ENCODE measurements around the gene TUBGCP5. TPM values are rescaled to one million over a fixed set of nuclear protein-coding genes. Genes with fewer than 3 reads are reported as not detected.

Gene TUBGCP5
- total RNA-seq, 4 donors from 2014 or later, result 21.9 to 48.4 (median 24.8) TPM

DNA sequence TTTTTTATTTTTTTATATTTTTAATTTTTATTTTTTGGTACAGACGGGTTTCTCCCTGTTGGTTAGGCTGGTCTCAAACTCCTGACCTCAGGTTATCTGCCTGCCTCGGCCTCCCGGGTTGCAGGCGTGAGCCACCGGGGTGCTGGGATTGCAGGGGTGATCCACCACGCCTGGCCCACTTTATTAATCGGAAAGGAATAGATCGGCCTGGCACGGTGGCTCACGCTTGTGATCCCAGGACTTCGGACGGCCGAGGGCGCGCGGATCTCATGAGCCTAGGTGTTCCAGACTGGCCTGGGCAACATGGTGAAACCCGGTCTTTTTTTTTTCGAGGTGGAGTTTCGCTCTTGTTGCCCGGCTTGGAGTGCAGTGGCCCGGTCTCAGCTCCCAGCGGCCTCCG is 26.5 kb upstream of the TUBGCP5 start:
- TF ChIP-seq, protein P1, sequence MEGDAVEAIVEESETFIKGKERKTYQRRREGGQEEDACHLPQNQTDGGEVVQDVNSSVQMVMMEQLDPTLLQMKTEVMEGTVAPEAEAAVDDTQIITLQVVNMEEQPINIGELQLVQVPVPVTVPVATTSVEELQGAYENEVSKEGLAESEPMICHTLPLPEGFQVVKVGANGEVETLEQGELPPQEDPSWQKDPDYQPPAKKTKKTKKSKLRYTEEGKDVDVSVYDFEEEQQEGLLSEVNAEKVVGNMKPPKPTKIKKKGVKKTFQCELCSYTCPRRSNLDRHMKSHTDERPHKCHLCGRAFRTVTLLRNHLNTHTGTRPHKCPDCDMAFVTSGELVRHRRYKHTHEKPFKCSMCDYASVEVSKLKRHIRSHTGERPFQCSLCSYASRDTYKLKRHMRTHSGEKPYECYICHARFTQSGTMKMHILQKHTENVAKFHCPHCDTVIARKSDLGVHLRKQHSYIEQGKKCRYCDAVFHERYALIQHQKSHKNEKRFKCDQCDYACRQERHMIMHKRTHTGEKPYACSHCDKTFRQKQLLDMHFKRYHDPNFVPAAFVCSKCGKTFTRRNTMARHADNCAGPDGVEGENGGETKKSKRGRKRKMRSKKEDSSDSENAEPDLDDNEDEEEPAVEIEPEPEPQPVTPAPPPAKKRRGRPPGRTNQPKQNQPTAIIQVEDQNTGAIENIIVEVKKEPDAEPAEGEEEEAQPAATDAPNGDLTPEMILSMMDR (IDR thresholded peaks at IDR 0.05), result no peak
- no peak for TF ChIP-seq POLR2A (IDR thresholded peaks at IDR 0.05)
- Histone ChIP-seq H3K4me3 (replicated peaks in 1 of 3) (no peak overlapping the region), H3K27ac (no peak overlapping the region), H3K36me3 (no peaks in the 10 kb centered on the region), H3K27me3 (no peaks in the 10 kb centered on the region), H3K9me3 (no peaks in the 10 kb centered on the region), H3K4me1 (no peaks in the 10 kb centered on the region)
- WGBS, 2 donors, result 95 to 96% methylated on average over 23 of the region's 23 CpGs
- no peak for DNase-seq
- intact Hi-C loops (cut with DNase I), result no loop called here

DNA sequence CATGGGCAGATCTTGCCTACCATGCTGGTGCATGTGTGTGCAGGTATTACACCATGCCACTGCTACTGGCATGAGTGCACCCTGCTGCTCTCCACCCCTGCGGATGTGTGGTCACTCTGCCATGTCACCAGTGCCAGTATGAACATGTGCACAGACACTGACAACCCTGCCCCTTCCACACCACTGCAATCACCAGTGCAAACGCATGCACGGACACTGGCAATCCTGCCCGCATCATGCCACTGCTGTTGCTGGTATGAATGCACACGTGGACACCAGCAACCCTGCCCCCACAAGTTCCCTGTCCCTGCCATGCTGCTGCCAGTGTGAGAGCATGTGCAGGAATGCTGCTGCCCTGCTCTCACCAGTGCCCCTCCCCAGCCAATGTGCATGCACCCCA is 24.8 kb upstream of the TUBGCP5 start:
- Histone ChIP-seq H3K27me3 (no peaks in the 10 kb centered on the region), H3K4me1 (no peaks in the 10 kb centered on the region), H3K9me3 (no peaks in the 10 kb centered on the region), H3K4me3 (replicated peaks in 1 of 3) (no peak overlapping the region), H3K36me3 (no peaks in the 10 kb centered on the region), H3K27ac (no peak overlapping the region)
- TF ChIP-seq, protein P1 (IDR thresholded peaks at IDR 0.05), result no peak
- no peak for TF ChIP-seq POLR2A (IDR thresholded peaks at IDR 0.05)
- intact Hi-C loops (cut with DNase I), result no loop called here
- DNase-seq, result no peak
- WGBS, 2 donors, result 67 to 88% methylated on average over 1 to 5 of the region's 5 CpGs

DNA sequence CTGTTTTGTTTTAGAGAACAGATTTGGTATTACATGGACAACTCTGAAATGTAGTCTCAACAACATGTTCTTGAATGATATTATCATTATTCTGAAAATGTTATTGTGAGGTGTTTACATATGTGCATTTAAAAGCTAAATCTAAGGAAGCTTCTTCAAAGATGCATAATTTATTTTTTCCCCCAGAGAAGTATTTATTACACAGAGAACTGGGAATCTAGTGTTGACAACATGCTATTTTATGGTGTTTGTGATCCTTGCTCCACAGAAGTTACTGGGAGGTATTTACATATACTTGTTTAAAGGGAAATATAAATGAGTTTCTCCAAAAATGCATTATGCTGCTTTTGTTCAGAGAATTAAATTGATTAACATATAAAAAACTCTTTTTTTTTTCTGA is 18.3 kb upstream of the TUBGCP5 start:
- no peak for TF ChIP-seq POLR2A (IDR thresholded peaks at IDR 0.05)
- TF ChIP-seq, protein P1 (IDR thresholded peaks at IDR 0.05), result no peak
- no peak for DNase-seq
- intact Hi-C loops (cut with DNase I), result no loop called here
- H3K4me1 ChIP-seq, result no peaks in the 10 kb centered on the region
- no peak overlapping the region for H3K4me3 ChIP-seq (replicated peaks in 1 of 3)
- no peaks in the 10 kb centered on the region for H3K9me3 ChIP-seq
- H3K27me3 ChIP-seq, result no peaks in the 10 kb centered on the region
- no peak overlapping the region for H3K27ac ChIP-seq
- no peaks in the 10 kb centered on the region for H3K36me3 ChIP-seq

DNA sequence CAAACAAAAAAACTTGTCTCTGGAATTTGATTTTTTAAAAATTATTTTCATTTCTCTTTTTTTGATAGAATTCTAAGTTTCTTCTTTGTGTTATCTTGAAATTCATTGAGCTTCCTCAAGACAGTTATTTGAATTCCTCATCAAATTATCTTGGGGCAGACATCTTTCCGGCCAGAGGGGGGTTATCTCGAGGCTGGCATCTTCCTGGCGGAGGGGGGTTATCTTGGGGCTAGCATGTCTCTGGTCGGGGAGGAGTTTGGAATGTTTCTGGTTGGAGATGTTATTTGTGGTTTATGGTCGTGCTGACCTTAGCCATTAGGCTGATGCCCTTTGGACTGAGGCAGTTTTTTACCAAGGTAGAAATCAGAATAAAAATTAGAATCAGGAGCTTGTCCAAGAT is 15.9 kb upstream of the TUBGCP5 start:
- Histone ChIP-seq H3K9me3 (no peaks in the 10 kb centered on the region), H3K36me3 (no peaks in the 10 kb centered on the region), H3K27me3 (no peaks in the 10 kb centered on the region), H3K27ac (no peak overlapping the region), H3K4me3 (replicated peaks in 1 of 3) (no peak overlapping the region), H3K4me1 (no peaks in the 10 kb centered on the region)
- TF ChIP-seq, protein P1 (IDR thresholded peaks at IDR 0.05), result no peak
- no peak for TF ChIP-seq POLR2A (IDR thresholded peaks at IDR 0.05)
- WGBS, 2 donors, result 74 to 81% methylated on average over 5 of the region's 5 CpGs
- DNase-seq, result no peak
- intact Hi-C loops (cut with DNase I), result no loop called here

DNA sequence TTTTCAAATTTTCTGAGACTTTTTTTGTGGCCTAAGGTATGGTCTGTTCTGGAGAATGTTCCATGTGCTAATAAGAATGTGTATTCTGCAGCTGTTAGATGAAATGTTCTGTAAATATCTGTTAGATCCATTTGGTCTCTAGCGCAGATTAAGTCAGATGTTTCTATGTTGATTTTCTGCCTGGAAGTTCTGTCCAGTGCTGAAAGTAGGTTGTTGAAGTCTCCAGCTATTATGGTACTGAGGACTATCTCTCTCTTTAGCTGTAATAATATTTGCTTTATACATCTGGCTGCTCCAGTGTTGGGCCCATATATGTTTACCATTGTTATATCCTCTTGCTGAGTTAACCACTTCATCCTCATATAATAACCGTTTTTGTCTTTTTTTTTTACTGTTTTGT is 13.2 kb upstream of the TUBGCP5 start:
- H3K9me3 ChIP-seq, result no peaks in the 10 kb centered on the region
- no peaks in the 10 kb centered on the region for H3K36me3 ChIP-seq
- H3K27me3 ChIP-seq, result no peaks in the 10 kb centered on the region
- no peaks in the 10 kb centered on the region for H3K4me1 ChIP-seq
- TF ChIP-seq, protein P1 (IDR thresholded peaks at IDR 0.05), result no peak
- 80 to 85% methylated on average over 2 of the region's 2 CpGs for whole genome bisulfite sequencing, 2 donors
- intact Hi-C loops (cut with DNase I), result no loop called here
- H3K4me3 ChIP-seq (replicated peaks in 1 of 3), result no peak overlapping the region
- H3K27ac ChIP-seq, result no peak overlapping the region
- DNase-seq, result no peak
